ENCODE results near the gene DPP4.

Gene DPP4

DNA sequence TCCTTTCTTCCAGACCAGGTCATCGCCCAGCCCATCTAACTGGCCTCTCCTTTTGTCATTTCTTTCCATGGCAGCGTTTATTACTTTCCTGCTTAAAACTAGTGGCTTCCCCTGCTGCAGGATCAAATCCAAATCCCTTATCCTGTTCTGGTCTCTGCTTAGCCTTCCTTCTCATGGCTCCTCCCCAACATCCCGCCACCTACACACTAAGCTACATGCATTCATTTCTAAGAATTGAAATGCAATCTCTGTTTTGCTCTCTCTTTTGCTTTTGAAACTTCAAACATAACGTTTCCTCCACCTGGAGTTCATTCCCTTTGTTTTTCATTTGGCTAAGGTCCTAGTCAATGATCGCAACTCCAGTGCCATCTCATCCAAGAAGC is 18.0 kb upstream of the DPP4 start:
- Histone ChIP-seq H3K79me2 (ENCODE audit: control insufficient read depth, insufficient read depth, low read length) (no peaks in the 10 kb centered on the region), H4K8ac (ENCODE audit: low read depth, low read length) (no peak overlapping the region), H2BK120ac (ENCODE audit: low read depth, low read length) (no peak overlapping the region), H2BK15ac (replicated peaks; ENCODE audit: low read depth) (no peak overlapping the region), H3K27me3 (ENCODE audit: insufficient read depth, low read length, poor library complexity) (no peaks in the 10 kb centered on the region), H3K27ac (ENCODE audit: low read depth, low read length) (no peak overlapping the region), H3K4me3 (ENCODE audit: low read length) (no peak overlapping the region), H3K4me1 (ENCODE audit: control insufficient read depth, low read depth, low read length) (no peaks in the 10 kb centered on the region), H3K18ac (ENCODE audit: low read length) (no peak overlapping the region), H3K36me3 (ENCODE audit: control insufficient read depth, insufficient read depth, low read length) (no peaks in the 10 kb centered on the region), H3K4me2 (ENCODE audit: low read length) (no peak overlapping the region), H3K79me1 (ENCODE audit: low read length) (no peaks in the 10 kb centered on the region), H2AK5ac (ENCODE audit: low read length) (no peak overlapping the region), H4K5ac (ENCODE audit: low read length) (no peak overlapping the region), H3K23ac (ENCODE audit: low read length) (no peak overlapping the region), H2BK5ac (ENCODE audit: low read length) (no peak overlapping the region), H3K56ac (ENCODE audit: low read length) (no peak overlapping the region), H3K9ac (ENCODE audit: low read length) (no peak overlapping the region), H3K4ac (ENCODE audit: low read depth, low read length) (no peak overlapping the region)
- WGBS (ENCODE audit: extremely low coverage, insufficient coverage, low lambda C conversion rate): no CpG with 5 or more reads among the region's 5 CpGs
- DNase-seq: no peak

DNA sequence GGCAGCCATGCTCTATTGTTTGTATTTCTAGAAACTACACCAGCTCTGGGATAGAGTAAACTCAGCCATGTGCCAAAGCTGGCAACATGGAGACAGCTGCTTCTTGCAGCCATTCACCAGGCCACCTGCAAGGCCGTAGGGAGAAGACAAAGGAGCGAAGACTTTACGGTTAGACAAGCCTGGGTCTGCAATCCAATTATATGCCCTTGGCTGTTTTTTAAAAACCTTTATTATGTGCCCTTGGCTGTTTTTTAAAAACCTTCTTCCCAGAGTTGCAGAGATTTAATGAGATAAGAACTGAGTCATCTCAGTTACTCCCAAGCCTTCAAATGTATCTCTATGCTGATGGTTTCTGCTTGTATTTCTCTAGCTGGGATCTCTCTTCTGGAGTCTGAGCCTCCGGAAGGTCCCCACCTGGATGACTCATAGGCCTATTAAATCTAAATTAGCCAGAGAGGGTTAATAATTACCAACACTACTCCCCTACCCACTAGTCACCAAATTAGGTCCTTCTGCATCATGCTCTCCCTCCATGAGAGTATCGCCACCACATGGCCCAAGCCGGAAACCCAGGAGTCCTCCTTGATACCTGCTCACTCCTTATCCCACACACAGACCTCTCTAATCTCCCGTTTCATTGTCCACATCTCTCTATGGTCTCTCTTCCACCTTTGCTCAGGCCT is 17.5 kb upstream of the DPP4 start:
- Histone ChIP-seq H3K23ac (ENCODE audit: low read length) (no peak overlapping the region), H2AK5ac (ENCODE audit: low read length) (no peak overlapping the region), H3K4ac (ENCODE audit: low read depth, low read length) (no peak overlapping the region), H4K8ac (ENCODE audit: low read depth, low read length) (no peak overlapping the region), H3K4me3 (ENCODE audit: low read length) (no peak overlapping the region), H3K79me2 (ENCODE audit: control insufficient read depth, insufficient read depth, low read length) (no peaks in the 10 kb centered on the region), H4K5ac (ENCODE audit: low read length) (no peak overlapping the region), H3K9ac (ENCODE audit: low read length) (no peak overlapping the region), H2BK120ac (ENCODE audit: low read depth, low read length) (no peak overlapping the region), H2BK5ac (ENCODE audit: low read length) (no peak overlapping the region), H3K4me2 (ENCODE audit: low read length) (no peak overlapping the region), H3K27ac (ENCODE audit: low read depth, low read length) (no peak overlapping the region), H3K36me3 (ENCODE audit: control insufficient read depth, insufficient read depth, low read length) (no peaks in the 10 kb centered on the region), H2BK15ac (replicated peaks; ENCODE audit: low read depth) (no peak overlapping the region), H3K4me1 (ENCODE audit: control insufficient read depth, low read depth, low read length) (no peaks in the 10 kb centered on the region), H3K79me1 (ENCODE audit: low read length) (no peaks in the 10 kb centered on the region), H3K18ac (ENCODE audit: low read length) (no peak overlapping the region), H3K27me3 (ENCODE audit: insufficient read depth, low read length, poor library complexity) (no peaks in the 10 kb centered on the region), H3K56ac (ENCODE audit: low read length) (no peak overlapping the region)
- no CpG with 5 or more reads among the region's 7 CpGs for WGBS (ENCODE audit: extremely low coverage, insufficient coverage, low lambda C conversion rate)
- peak; percentile 72 for DNase-seq

DNA sequence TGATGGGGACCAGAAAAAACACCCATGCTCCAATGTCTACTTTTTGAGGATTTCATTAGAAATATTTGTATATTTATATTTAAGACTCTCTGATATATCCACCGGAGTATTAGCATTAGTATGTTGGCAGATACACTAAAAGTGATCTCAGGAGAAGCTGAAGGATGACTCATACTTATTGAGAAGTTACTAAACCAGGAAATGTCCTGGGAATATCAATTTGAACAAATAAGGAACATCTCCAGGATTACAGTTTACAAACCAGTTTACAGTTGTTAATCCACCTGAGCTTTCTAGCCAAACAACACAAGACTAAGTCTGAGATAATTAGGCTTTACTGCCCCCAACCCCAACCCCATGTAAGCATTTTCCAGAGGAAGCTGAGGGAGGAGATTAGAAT is 16.1 kb upstream of the DPP4 start:
- Histone ChIP-seq H3K79me2 (ENCODE audit: control insufficient read depth, insufficient read depth, low read length) (no peaks in the 10 kb centered on the region), H3K27ac (ENCODE audit: low read depth, low read length) (no peak overlapping the region), H3K4me1 (ENCODE audit: control insufficient read depth, low read depth, low read length) (no peaks in the 10 kb centered on the region), H3K18ac (ENCODE audit: low read length) (no peak overlapping the region), H2BK120ac (ENCODE audit: low read depth, low read length) (no peak overlapping the region), H4K8ac (ENCODE audit: low read depth, low read length) (no peak overlapping the region), H2BK15ac (replicated peaks; ENCODE audit: low read depth) (no peak overlapping the region), H3K4me3 (ENCODE audit: low read length) (no peak overlapping the region), H3K36me3 (ENCODE audit: control insufficient read depth, insufficient read depth, low read length) (no peaks in the 10 kb centered on the region), H2BK5ac (ENCODE audit: low read length) (no peak overlapping the region), H3K27me3 (ENCODE audit: insufficient read depth, low read length, poor library complexity) (no peaks in the 10 kb centered on the region), H3K23ac (ENCODE audit: low read length) (no peak overlapping the region), H4K5ac (ENCODE audit: low read length) (no peak overlapping the region), H2AK5ac (ENCODE audit: low read length) (no peak overlapping the region), H3K56ac (ENCODE audit: low read length) (no peak overlapping the region), H3K79me1 (ENCODE audit: low read length) (no peaks in the 10 kb centered on the region), H3K9ac (ENCODE audit: low read length) (no peak overlapping the region), H3K4ac (ENCODE audit: low read depth, low read length) (no peak overlapping the region), H3K4me2 (ENCODE audit: low read length) (no peak overlapping the region)
- no CpG with 5 or more reads among the region's 1 CpG for WGBS (ENCODE audit: extremely low coverage, insufficient coverage, low lambda C conversion rate)
- DNase-seq: no peak

DNA sequence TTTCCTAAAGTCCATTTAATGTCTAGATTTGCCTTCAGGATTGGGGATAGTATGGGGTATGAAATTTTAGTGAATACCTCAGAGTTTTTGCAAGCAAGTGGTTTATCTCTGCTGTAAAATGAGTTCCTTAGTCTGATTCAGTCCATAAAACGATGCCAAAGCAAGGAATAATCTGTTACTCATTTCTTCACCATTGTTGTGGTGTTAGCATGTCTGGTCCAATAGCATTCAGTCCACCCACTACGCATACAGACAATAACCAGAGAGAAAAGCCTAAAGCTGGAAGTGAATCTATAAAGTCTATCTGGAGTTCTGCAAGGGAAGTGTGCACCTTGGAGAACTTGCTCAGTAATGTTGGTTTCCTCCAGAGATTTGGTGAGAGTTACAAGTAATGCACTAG is 12.9 kb upstream of the DPP4 start:
- Histone ChIP-seq H3K9ac (ENCODE audit: low read length) (no peak overlapping the region), H2AK5ac (ENCODE audit: low read length) (no peak overlapping the region), H3K4me3 (ENCODE audit: low read length) (no peak overlapping the region), H4K5ac (ENCODE audit: low read length) (no peak overlapping the region), H3K79me2 (ENCODE audit: control insufficient read depth, insufficient read depth, low read length) (no peaks in the 10 kb centered on the region), H3K4me1 (ENCODE audit: control insufficient read depth, low read depth, low read length) (no peaks in the 10 kb centered on the region), H3K4ac (ENCODE audit: low read depth, low read length) (no peak overlapping the region), H3K56ac (ENCODE audit: low read length) (no peak overlapping the region), H4K8ac (ENCODE audit: low read depth, low read length) (no peak overlapping the region), H3K18ac (ENCODE audit: low read length) (no peak overlapping the region), H3K23ac (ENCODE audit: low read length) (no peak overlapping the region), H3K36me3 (ENCODE audit: control insufficient read depth, insufficient read depth, low read length) (no peaks in the 10 kb centered on the region), H3K27ac (ENCODE audit: low read depth, low read length) (no peak overlapping the region), H3K79me1 (ENCODE audit: low read length) (no peaks in the 10 kb centered on the region), H3K27me3 (ENCODE audit: insufficient read depth, low read length, poor library complexity) (no peaks in the 10 kb centered on the region), H2BK15ac (replicated peaks; ENCODE audit: low read depth) (no peak overlapping the region), H2BK120ac (ENCODE audit: low read depth, low read length) (no peak overlapping the region), H2BK5ac (ENCODE audit: low read length) (no peak overlapping the region), H3K4me2 (ENCODE audit: low read length) (no peak overlapping the region)
- WGBS (ENCODE audit: extremely low coverage, insufficient coverage, low lambda C conversion rate): no CpG with 5 or more reads among the region's 2 CpGs
- no peak for DNase-seq

DNA sequence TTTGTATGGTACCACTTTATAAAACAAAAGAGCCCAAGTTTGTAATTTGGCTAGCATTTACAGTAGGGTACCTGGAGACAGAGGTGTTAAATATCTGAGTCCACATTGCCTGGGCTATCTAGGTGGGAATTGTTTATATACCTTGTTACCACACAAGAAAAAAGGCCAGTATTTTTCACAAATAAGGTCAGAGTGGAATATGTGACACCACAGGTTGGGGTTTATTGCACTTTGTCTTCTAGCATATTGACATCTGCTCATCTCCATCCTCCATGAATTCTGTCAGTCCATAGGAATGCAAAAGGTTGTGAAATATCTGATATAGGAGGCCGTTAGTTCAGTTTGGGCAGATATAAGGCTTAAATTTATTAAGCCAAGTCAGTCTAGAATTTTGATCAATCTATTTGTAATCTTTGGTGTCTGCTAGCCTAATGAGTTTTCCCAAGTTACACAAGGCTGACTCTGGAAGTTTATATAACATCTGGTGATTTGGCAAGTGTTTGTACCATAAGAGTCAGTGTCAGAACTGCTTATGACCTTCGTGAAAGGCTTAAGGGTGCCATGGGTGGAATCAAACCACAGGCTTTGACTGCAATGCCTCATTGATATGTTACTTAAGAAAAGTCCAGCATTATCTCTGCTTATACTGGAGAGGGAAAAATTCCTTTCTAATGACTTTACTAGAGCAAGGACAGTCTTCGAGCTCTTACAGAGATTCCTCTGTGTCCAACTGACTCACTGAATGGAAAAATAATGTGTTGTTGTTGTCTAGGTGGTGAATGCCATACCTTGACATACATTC is 11.3 kb upstream of the DPP4 start:
- no peak for DNase-seq
- Histone ChIP-seq H3K4me2 (ENCODE audit: low read length) (no peak overlapping the region), H2BK15ac (replicated peaks; ENCODE audit: low read depth) (no peak overlapping the region), H3K27ac (ENCODE audit: low read depth, low read length) (no peak overlapping the region), H4K8ac (ENCODE audit: low read depth, low read length) (no peak overlapping the region), H3K18ac (ENCODE audit: low read length) (no peak overlapping the region), H3K4me1 (ENCODE audit: control insufficient read depth, low read depth, low read length) (no peaks in the 10 kb centered on the region), H3K23ac (ENCODE audit: low read length) (no peak overlapping the region), H3K36me3 (ENCODE audit: control insufficient read depth, insufficient read depth, low read length) (no peaks in the 10 kb centered on the region), H3K27me3 (ENCODE audit: insufficient read depth, low read length, poor library complexity) (peaks cover 2% of the 10 kb centered on the region), H2AK5ac (ENCODE audit: low read length) (no peak overlapping the region), H3K4me3 (ENCODE audit: low read length) (no peak overlapping the region), H3K4ac (ENCODE audit: low read depth, low read length) (no peak overlapping the region), H3K9ac (ENCODE audit: low read length) (no peak overlapping the region), H4K5ac (ENCODE audit: low read length) (no peak overlapping the region), H2BK120ac (ENCODE audit: low read depth, low read length) (no peak overlapping the region), H3K56ac (ENCODE audit: low read length) (no peak overlapping the region), H2BK5ac (ENCODE audit: low read length) (no peak overlapping the region), H3K79me2 (ENCODE audit: control insufficient read depth, insufficient read depth, low read length) (no peaks in the 10 kb centered on the region), H3K79me1 (ENCODE audit: low read length) (no peaks in the 10 kb centered on the region)
- no CpG with 5 or more reads among the region's 3 CpGs for WGBS (ENCODE audit: extremely low coverage, insufficient coverage, low lambda C conversion rate)

Data from mesendoderm (in vitro differentiated cells).